SK-N-SH treated with all-trans-retinoic acid at 6 μM for 48 hours (cell line): Measurements from ENCODE around the gene C1QTNF12.

Experiments used
- ARNTL ChIP-seq: fragments of 450-650 bp; formaldehyde crosslinking; IDR thresholded peaks from 2 replicates; pipeline ENCODE4 v1.5.0; 2020; ENCODE audit warnings: low read depth, mild to moderate bottlenecking, moderate library complexity, borderline replicate concordance
- BACH2 ChIP-seq: fragments of 250-450 bp; sonication (Bioruptor Pico); IDR thresholded peaks from 2 replicates; pipeline ENCODE4 v1.9.0; 2021; ENCODE audit warnings: mild to moderate bottlenecking, borderline replicate concordance
- GLIS3 ChIP-seq: fragments of 250-450 bp; sonication (Bioruptor Pico); IDR thresholded peaks from 2 replicates; pipeline ENCODE4 v1.5.0; 2020; ENCODE audit warnings: mild to moderate bottlenecking, moderate library complexity
- PPARA ChIP-seq: fragments of 250-450 bp; sonication (Bioruptor Pico); IDR thresholded peaks from 2 replicates; pipeline ENCODE4 v1.5.0; 2020; ENCODE audit warnings: mild to moderate bottlenecking, borderline replicate concordance
- RARB ChIP-seq: fragments of 250-450 bp; sonication (Bioruptor Pico); IDR thresholded peaks from 2 replicates; pipeline ENCODE4 v1.8.0; 2021; ENCODE audit warnings: mild to moderate bottlenecking, moderate library complexity
- ZFP3 ChIP-seq: fragments of 250-450 bp; sonication (Bioruptor Pico); IDR thresholded peaks from 2 replicates; pipeline ENCODE4 v1.5.0; 2020; ENCODE audit warnings: mild to moderate bottlenecking, moderate library complexity
- ZFP30 ChIP-seq: fragments of 450-650 bp; formaldehyde crosslinking; IDR thresholded peaks from 2 replicates; pipeline ENCODE4 v1.5.0; 2022; ENCODE audit warnings: mild to moderate bottlenecking, moderate library complexity
- TF ChIP-seq, protein P1 (sequence below): fragments of 250-450 bp; sonication (Bioruptor Pico); IDR thresholded peaks from 2 replicates; pipeline ENCODE4 v1.5.1; 2020; ENCODE audit warnings: low read depth, mild to moderate bottlenecking, moderate library complexity
- TF ChIP-seq, protein P2 (sequence below): fragments of 250-450 bp; sonication (Bioruptor Pico); IDR thresholded peaks from 2 replicates; pipeline ENCODE4 v1.8.0; 2021; ENCODE audit warnings: low read depth, mild to moderate bottlenecking, moderate library complexity, borderline replicate concordance
- TF ChIP-seq, protein P3 (sequence below): fragments of 250-450 bp; sonication (Bioruptor Pico); IDR thresholded peaks from 2 replicates; pipeline ENCODE4 v1.8.0; 2020; ENCODE audit warnings: mild to moderate bottlenecking, moderate library complexity, borderline replicate concordance

DNA sequence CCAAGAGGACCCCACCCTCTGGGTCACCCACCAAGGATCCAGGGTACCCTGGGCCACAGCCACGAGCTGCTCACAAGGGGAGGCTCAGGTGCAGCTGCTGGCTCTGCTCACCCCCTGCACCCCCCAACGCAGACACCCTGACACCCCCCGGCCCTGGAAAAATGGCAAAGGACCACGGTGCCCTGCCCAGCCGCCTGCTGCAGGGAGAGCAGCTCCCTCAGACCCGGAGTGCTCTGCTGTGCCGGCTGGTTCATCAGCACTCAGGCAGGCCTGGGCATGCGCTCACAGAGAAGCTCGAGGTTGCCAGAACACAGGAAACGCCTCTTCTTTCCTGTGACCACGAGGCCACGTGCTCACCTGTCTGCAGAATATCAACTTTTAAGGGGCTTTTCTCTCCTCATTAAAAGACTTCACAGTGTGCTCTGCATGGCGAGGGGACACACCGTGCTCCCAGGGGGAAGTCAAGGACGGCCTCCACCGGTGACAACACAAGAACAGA, 4.3 kb upstream of the C1QTNF12 start:
- TF ChIP-seq, protein P1, sequence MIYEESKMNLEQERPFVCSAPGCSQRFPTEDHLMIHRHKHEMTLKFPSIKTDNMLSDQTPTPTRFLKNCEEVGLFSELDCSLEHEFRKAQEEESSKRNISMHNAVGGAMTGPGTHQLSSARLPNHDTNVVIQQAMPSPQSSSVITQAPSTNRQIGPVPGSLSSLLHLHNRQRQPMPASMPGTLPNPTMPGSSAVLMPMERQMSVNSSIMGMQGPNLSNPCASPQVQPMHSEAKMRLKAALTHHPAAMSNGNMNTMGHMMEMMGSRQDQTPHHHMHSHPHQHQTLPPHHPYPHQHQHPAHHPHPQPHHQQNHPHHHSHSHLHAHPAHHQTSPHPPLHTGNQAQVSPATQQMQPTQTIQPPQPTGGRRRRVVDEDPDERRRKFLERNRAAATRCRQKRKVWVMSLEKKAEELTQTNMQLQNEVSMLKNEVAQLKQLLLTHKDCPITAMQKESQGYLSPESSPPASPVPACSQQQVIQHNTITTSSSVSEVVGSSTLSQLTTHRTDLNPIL (CRISPR knock-in tag): no peak
- TF ChIP-seq, protein P2, sequence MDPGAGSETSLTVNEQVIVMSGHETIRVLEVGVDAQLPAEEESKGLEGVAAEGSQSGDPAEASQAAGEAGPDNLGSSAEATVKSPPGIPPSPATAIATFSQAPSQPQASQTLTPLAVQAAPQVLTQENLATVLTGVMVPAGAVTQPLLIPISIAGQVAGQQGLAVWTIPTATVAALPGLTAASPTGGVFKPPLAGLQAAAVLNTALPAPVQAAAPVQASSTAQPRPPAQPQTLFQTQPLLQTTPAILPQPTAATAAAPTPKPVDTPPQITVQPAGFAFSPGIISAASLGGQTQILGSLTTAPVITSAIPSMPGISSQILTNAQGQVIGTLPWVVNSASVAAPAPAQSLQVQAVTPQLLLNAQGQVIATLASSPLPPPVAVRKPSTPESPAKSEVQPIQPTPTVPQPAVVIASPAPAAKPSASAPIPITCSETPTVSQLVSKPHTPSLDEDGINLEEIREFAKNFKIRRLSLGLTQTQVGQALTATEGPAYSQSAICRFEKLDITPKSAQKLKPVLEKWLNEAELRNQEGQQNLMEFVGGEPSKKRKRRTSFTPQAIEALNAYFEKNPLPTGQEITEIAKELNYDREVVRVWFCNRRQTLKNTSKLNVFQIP: no peak
- no peak for TF ChIP-seq BACH2 (CRISPR knock-in tag)
- no peak for TF ChIP-seq RARB (CRISPR knock-in tag)
- TF ChIP-seq ZFP30: no peak
- TF ChIP-seq GLIS3: no peak
- TF ChIP-seq, protein P3, sequence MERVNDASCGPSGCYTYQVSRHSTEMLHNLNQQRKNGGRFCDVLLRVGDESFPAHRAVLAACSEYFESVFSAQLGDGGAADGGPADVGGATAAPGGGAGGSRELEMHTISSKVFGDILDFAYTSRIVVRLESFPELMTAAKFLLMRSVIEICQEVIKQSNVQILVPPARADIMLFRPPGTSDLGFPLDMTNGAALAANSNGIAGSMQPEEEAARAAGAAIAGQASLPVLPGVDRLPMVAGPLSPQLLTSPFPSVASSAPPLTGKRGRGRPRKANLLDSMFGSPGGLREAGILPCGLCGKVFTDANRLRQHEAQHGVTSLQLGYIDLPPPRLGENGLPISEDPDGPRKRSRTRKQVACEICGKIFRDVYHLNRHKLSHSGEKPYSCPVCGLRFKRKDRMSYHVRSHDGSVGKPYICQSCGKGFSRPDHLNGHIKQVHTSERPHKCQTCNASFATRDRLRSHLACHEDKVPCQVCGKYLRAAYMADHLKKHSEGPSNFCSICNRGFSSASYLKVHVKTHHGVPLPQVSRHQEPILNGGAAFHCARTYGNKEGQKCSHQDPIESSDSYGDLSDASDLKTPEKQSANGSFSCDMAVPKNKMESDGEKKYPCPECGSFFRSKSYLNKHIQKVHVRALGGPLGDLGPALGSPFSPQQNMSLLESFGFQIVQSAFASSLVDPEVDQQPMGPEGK (CRISPR knock-in tag): no peak
- no peak for TF ChIP-seq ARNTL (CRISPR knock-in tag)
- TF ChIP-seq ZFP3 (CRISPR knock-in tag): no peak
- no peak for TF ChIP-seq PPARA
